IMR-90 (cell line): Measurements from ENCODE around the gene CT47C1. TPM values are rescaled to one million over a fixed set of nuclear protein-coding genes. Genes with fewer than 3 reads are reported as not detected.

Experiments
- ATAC-seq: fragments of 200-7000 bp; cut with Tn5 transposase; 2 replicates; pipeline ENCODE4 v1.9.1; 2020; ENCODE audit warnings: low read depth, mild to moderate bottlenecking, moderate library complexity
- BruUV-seq: library from RNA; stranded (reverse); fragments of 400-500 nt; replicated peaks from 2 replicates; lab custom pipeline; 2021; lab: Mats Ljungman, UMichigan
- CTCF ChIA-PET: fragments of 300-600 bp; formaldehyde crosslinking; extraction: SDS; loops from one replicate; lab custom pipeline; 2021; ENCODE audit warnings: antibody characterized with exemption; lab: Yijun Ruan, JAX
- POLR2A ChIA-PET: fragments of 300-600 bp; sonication (Branson Sonifier 250); formaldehyde crosslinking; loops from one replicate; lab custom pipeline; 2022; ENCODE audit warnings: antibody characterized with exemption; ENCODE audit not compliant: unreplicated experiment; lab: Charles Lee
- DNase-seq: peaks from one replicate; pipeline ENCODE4 v3.0.0; 2013
- H2AFZ ChIP-seq: replicated peaks from 2 replicates; pipeline ENCODE3; 2013; ENCODE audit warnings: low read length, mild to moderate bottlenecking; ENCODE audit not compliant: poor library complexity
- H2AK5ac ChIP-seq: 2 replicates; pipeline ENCODE4 v1.6.1; 2013; ENCODE audit warnings: low read depth, low read length, inconsistent platforms
- H2AK9ac ChIP-seq: replicated peaks from 2 replicates; pipeline ENCODE3; 2013; ENCODE audit warnings: mild to moderate bottlenecking, low read depth, low read length, moderate library complexity; ENCODE audit not compliant: poor library complexity
- H2BK120ac ChIP-seq: 2 replicates; pipeline ENCODE4 v1.6.1; 2013; ENCODE audit warnings: low read depth, low read length, inconsistent platforms
- H2BK15ac ChIP-seq: 3 replicates; pipeline ENCODE4 v1.6.1; 2013; ENCODE audit warnings: low read depth, low read length, inconsistent platforms
- H2BK20ac ChIP-seq: 2 replicates; pipeline ENCODE4 v1.6.1; 2013; ENCODE audit warnings: low read depth, mild to moderate bottlenecking, inconsistent platforms, low read length, moderate library complexity
- H2BK5ac ChIP-seq: 2 replicates; pipeline ENCODE4 v1.6.1; 2013; ENCODE audit warnings: mild to moderate bottlenecking, low read depth, low read length, inconsistent platforms; ENCODE audit not compliant: poor library complexity, severe bottlenecking
- H3K14ac ChIP-seq: replicated peaks from 2 replicates; pipeline ENCODE4 v1.6.1; 2013; ENCODE audit warnings: low read depth, low read length, inconsistent platforms
- H3K18ac ChIP-seq: 2 replicates; pipeline ENCODE4 v1.6.1; 2013; ENCODE audit warnings: low read depth, low read length, control low read depth
- H3K23ac ChIP-seq: 2 replicates; pipeline ENCODE4 v1.6.1; 2013; ENCODE audit warnings: low read depth, low read length, inconsistent platforms
- H3K27ac ChIP-seq: 2 replicates; pipeline ENCODE4 v1.5.1; 2013; ENCODE audit warnings: mild to moderate bottlenecking, control low read depth, low read length; ENCODE audit not compliant: insufficient read depth
- H3K27me3 ChIP-seq: 2 replicates; pipeline ENCODE4 v1.6.1; 2013; ENCODE audit warnings: low read length; ENCODE audit not compliant: control insufficient read depth, insufficient read depth
- H3K36me3 ChIP-seq: 2 replicates; pipeline ENCODE4 v1.6.1; 2013; ENCODE audit warnings: low read length, mixed read lengths; ENCODE audit not compliant: control insufficient read depth, insufficient read depth
- H3K4ac ChIP-seq: 2 replicates; pipeline ENCODE4 v1.6.1; 2013; ENCODE audit warnings: low read depth, low read length, inconsistent platforms
- H3K4me1 ChIP-seq: 2 replicates; pipeline ENCODE4 v1.6.1; 2013; ENCODE audit warnings: low read length, mixed read lengths; ENCODE audit not compliant: control insufficient read depth, insufficient read depth
- H3K4me2 ChIP-seq: 2 replicates; pipeline ENCODE4 v1.6.1; 2013; ENCODE audit warnings: low read depth, mild to moderate bottlenecking, control low read depth, low read length, moderate library complexity
- H3K4me3 ChIP-seq: 2 replicates; pipeline ENCODE4 v1.5.1; 2013; ENCODE audit warnings: low read depth, mild to moderate bottlenecking, control low read depth, low read length, moderate library complexity; ENCODE audit not compliant: insufficient read depth
- H3K56ac ChIP-seq: 2 replicates; pipeline ENCODE4 v1.6.1; 2013; ENCODE audit warnings: low read length, inconsistent platforms; ENCODE audit not compliant: insufficient read depth; ENCODE audit errors: extremely low read depth
- H3K79me1 ChIP-seq, 2 experiments: 2 replicates each; pipeline ENCODE4 v1.6.1; 2013; ENCODE audit warnings: low read length in 2 of 2, inconsistent platforms in 1 of 2, low read depth in 1 of 2
- H3K9ac ChIP-seq: 2 replicates; pipeline ENCODE4 v1.6.1; 2013; ENCODE audit warnings: low read depth, low read length, control low read depth
- H3K9me1 ChIP-seq: 2 replicates; pipeline ENCODE4 v1.6.1; 2013; ENCODE audit warnings: low read length, inconsistent platforms; ENCODE audit not compliant: insufficient read depth
- H3K9me3 ChIP-seq: 2 replicates; pipeline ENCODE4 v1.6.1; 2013; ENCODE audit warnings: low read length; ENCODE audit not compliant: control insufficient read depth, insufficient read depth
- H4K20me1 ChIP-seq: 2 replicates; pipeline ENCODE4 v1.6.1; 2013; ENCODE audit warnings: low read length, inconsistent platforms; ENCODE audit not compliant: insufficient read depth
- H4K5ac ChIP-seq: 2 replicates; pipeline ENCODE4 v1.6.1; 2013; ENCODE audit warnings: mild to moderate bottlenecking, low read depth, low read length, control low read depth
- H4K8ac ChIP-seq, 2 experiments: 2 replicates each; pipeline ENCODE4 v1.6.1; 2013; ENCODE audit warnings: low read depth in 2 of 2, low read length in 2 of 2, control low read depth in 1 of 2, inconsistent platforms in 1 of 2
- H4K91ac ChIP-seq: 2 replicates; pipeline ENCODE4 v1.6.1; 2013; ENCODE audit warnings: low read depth, low read length, inconsistent platforms; ENCODE audit not compliant: insufficient read depth
- CEBPB ChIP-seq: IDR thresholded peaks from 2 replicates; pipeline ENCODE4 v1.6.1; 2012; ENCODE audit warnings: low read depth, low read length, improper control_type of control experiment
- MAFK ChIP-seq: IDR thresholded peaks from 2 replicates; pipeline ENCODE4 v1.6.1; 2012; ENCODE audit warnings: low read depth, low read length, improper control_type of control experiment
- MXI1 ChIP-seq: IDR thresholded peaks from 2 replicates; pipeline ENCODE4 v1.6.1; 2012; ENCODE audit warnings: low read depth, mild to moderate bottlenecking, low read length, moderate library complexity, borderline replicate concordance
- NFE2L2 ChIP-seq: fragments of 150-350 bp; IDR thresholded peaks from 2 replicates; pipeline ENCODE4 v1.6.1; 2016; ENCODE audit warnings: low read depth, mild to moderate bottlenecking, low read length
- RFX5 ChIP-seq: IDR thresholded peaks from 2 replicates; pipeline ENCODE4 v1.8.0; 2012; ENCODE audit warnings: low read depth, mild to moderate bottlenecking, low read length, moderate library complexity
- SMC3 ChIP-seq: fragments of 150-350 bp; IDR thresholded peaks from 2 replicates; pipeline ENCODE4 v1.6.1; 2016; ENCODE audit warnings: low read depth, mild to moderate bottlenecking, antibody characterized with exemption, low read length, moderate library complexity
- USF2 ChIP-seq: fragments of 150-350 bp; IDR thresholded peaks from 2 replicates; pipeline ENCODE4 v1.6.1; 2017; ENCODE audit warnings: mild to moderate bottlenecking, antibody characterized with exemption, low read length, low read depth
- WGBS, 2 experiments: methylation state at CpG; one replicate each; pipeline versions ENCODE4 v1.1.5 to v1.1.7; 2013; ENCODE audit warnings: missing lambda C conversion rate in 2 of 2; ENCODE audit not compliant: insufficient read length in 1 of 2; ENCODE audit errors: extremely low coverage in 2 of 2; 5-methylcytosine and 5-hydroxymethylcytosine counted together
- dilution Hi-C: fragments of 300-500 bp; cut with HindIII; formaldehyde crosslinking; loops from one replicate; pipeline ENCODE4 v1.14.3; 2018; ENCODE audit warnings: low sequenced_read_pairs; ENCODE audit not compliant: unreplicated experiment
- in situ Hi-C: fragments of 300-500 bp; cut with MboI; formaldehyde crosslinking; loops from 3 replicates; pipeline ENCODE4 v1.14.3; 2019; ENCODE audit warnings: low sequenced_read_pairs, inconsistent platforms, mixed read lengths
- intact Hi-C: fragments of 100-400 bp; cut with micrococcal nuclease; formaldehyde crosslinking; loops from 2 replicates; pipeline ENCODE4 v1.10.0; 2022
- polyA plus RNA-seq, 3 experiments: library from polyadenylated mRNA; depleted of rRNA; stranded (reverse); fragments of >200 nt; gene quantifications; 2 replicates each; pipeline ENCODE4 v1.2.3, GENCODE V29; 2012; ENCODE audit warnings: low replicate concordance in 1 of 3
- total RNA-seq: library from RNA; depleted of rRNA; stranded (reverse); fragments of >200 nt; gene quantifications from 2 replicates; pipeline ENCODE4 v1.2.3, GENCODE V29; 2012

CT47C1 gene
- total and polyA plus RNA-seq, 2 of the 4 experiments (the other 2 are of a cell fraction), result not detected

GRCh38 chrX:119101168-119101567, 28.4 kb downstream of the CT47C1 start:
- Histone ChIP-seq H2BK20ac (no peak overlapping the region), H4K20me1 (no peaks in the 10 kb centered on the region), H3K9ac (no peak overlapping the region), H2AK5ac (no peak overlapping the region), H3K27ac (no peak overlapping the region), H3K4me1 (no peaks in the 10 kb centered on the region), H3K18ac (no peak overlapping the region), H3K79me1 (no peaks in the 10 kb centered on the region), H2AK9ac (no peak overlapping the region), H2BK5ac (no peak overlapping the region), H3K4ac (no peak overlapping the region), H3K4me2 (no peak overlapping the region), H2AFZ (no peak overlapping the region), H3K9me1 (no peaks in the 10 kb centered on the region), H2BK15ac (no peak overlapping the region), H4K8ac (no peak overlapping the region), H3K27me3 (peaks cover 5% of the 10 kb centered on the region; the same call in 1 of the 2 replicates), H4K5ac (no peak overlapping the region), H3K4me3 (no peak overlapping the region), H3K23ac (no peak overlapping the region), H3K56ac (no peak overlapping the region), H3K9me3 (no peaks in the 10 kb centered on the region), H2BK120ac (no peak overlapping the region), H4K91ac (no peak overlapping the region), H3K36me3 (no peaks in the 10 kb centered on the region), H3K14ac (no peak overlapping the region)
- ChIA-PET POLR2A (no interaction called here), CTCF (interaction anchor here (2.0 kb wide), 1 partner anchor 18 kb away, joined by 4 read pairs; no protein-coding TSS in a partner anchor)
- ATAC-seq, result no peak
- no TSS peak for BruUV-seq
- dilution Hi-C loops, result no loop called here
- TF ChIP-seq NFE2L2, result no peak
- no peak for TF ChIP-seq MXI1
- no peak for TF ChIP-seq SMC3
- TF ChIP-seq CEBPB, result no peak
- no peak for TF ChIP-seq RFX5
- TF ChIP-seq USF2, result no peak
- TF ChIP-seq MAFK, result no peak
- in situ Hi-C loops, result no loop called here
- intact Hi-C loops, result no loop called here
- no CpG with 5 or more reads among the region's 1 CpG for WGBS, 2 experiments
- no peak for DNase-seq
